Neural cell (in vitro differentiated cells): Measurements from ENCODE around the gene SIVA1.
"Not testable (repeated sequence)": the region's sequence is repeated elsewhere in the genome, so short reads cannot be mapped to it uniquely, and the experiment has no call there.

Experiments
- EP300 ChIP-seq: fragments of 450-650 bp; conservative IDR thresholded peaks from 2 replicates; pipeline ENCODE4 v1.6.1; 2014; ENCODE audit warnings: antibody characterized with exemption, mild to moderate bottlenecking, moderate library complexity; ENCODE audit not compliant: poor library complexity, severe bottlenecking
- EZH2 ChIP-seq: fragments of 200-600, 300-800 bp; shearing (Covaris generic), sonication (generic); IDR thresholded peaks from 2 replicates; pipeline ENCODE4 v1.6.1; 2014; ENCODE audit warnings: antibody characterized with exemption, low read length, borderline replicate concordance, mild to moderate bottlenecking; ENCODE audit not compliant: insufficient read depth, poor library complexity, severe bottlenecking
- TF ChIP-seq, protein P1 (sequence below): fragments of 450-650 bp; IDR thresholded peaks from 2 replicates; pipeline ENCODE4 v1.5.1; 2014; ENCODE audit warnings: antibody characterized with exemption, mild to moderate bottlenecking, moderate library complexity; ENCODE audit not compliant: poor library complexity, severe bottlenecking

DNA sequence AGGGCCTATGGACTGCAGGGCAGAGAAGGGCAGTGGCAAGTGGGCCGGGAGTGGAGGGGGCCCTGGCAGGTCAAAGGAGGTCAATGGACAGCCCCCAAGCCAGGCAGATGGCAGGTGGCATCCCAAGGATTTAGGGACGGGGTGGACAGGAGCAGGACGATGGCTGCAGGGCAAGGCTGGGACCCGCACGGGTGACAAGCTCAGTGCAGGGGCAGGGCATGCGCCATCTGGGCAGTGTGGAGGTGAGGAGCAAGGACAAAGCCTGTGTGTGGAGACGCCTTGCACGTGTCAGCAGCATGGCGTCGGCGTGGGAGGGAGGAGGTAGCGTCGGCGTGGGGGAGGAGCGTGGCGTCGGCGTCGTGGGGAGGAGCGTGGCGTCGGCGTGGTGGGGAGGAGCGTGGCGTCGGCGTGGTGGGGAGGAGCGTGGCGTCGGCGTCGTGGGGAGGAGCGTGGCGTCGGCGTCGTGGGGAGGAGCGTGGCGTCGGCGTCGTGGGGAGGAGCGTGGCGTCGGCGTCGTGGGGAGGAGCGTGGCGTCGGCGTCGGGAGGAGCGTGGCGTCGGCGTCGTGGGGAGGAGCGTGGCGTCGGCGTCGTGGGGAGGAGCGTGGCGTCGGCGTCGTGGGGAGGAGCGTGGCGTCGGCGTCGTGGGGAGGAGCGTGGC lies 23.6 kb upstream of the SIVA1 start:
- not testable (repeated sequence) for TF ChIP-seq EP300, EZH2
- TF ChIP-seq, protein P1, sequence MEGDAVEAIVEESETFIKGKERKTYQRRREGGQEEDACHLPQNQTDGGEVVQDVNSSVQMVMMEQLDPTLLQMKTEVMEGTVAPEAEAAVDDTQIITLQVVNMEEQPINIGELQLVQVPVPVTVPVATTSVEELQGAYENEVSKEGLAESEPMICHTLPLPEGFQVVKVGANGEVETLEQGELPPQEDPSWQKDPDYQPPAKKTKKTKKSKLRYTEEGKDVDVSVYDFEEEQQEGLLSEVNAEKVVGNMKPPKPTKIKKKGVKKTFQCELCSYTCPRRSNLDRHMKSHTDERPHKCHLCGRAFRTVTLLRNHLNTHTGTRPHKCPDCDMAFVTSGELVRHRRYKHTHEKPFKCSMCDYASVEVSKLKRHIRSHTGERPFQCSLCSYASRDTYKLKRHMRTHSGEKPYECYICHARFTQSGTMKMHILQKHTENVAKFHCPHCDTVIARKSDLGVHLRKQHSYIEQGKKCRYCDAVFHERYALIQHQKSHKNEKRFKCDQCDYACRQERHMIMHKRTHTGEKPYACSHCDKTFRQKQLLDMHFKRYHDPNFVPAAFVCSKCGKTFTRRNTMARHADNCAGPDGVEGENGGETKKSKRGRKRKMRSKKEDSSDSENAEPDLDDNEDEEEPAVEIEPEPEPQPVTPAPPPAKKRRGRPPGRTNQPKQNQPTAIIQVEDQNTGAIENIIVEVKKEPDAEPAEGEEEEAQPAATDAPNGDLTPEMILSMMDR, result not testable (repeated sequence)
